GM12874 (cell line): Measurements from ENCODE around the gene TFAP2E.

Experiments used
- TF ChIP-seq, protein P1 (sequence below): IDR thresholded peaks from 2 replicates; pipeline ENCODE4 v1.5.1; 2011; ENCODE audit warnings: low read depth, mild to moderate bottlenecking, control low read depth, low read length, moderate library complexity; ENCODE audit not compliant: insufficient read depth

The TFAP2E gene

DNA sequence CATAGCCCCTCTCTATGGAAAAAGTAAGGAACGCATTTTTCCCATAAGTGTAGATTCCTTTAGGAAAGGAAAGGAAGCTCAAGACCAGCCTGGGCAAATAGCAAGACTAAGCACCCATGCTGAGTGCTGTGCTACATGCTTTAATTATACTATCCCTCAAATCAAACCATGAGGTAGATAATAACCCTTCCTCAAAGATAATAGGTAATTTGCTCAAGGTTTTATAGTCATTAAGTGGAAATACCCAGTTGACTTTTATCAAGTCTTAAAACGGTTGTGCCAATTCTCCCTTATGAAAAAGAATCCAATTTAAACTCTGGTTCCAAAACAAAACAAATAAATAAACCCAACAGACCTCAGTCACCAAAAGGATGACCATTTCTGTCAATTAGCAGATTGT lies 19.3 kb upstream of the TFAP2E start:
- TF ChIP-seq, protein P1, sequence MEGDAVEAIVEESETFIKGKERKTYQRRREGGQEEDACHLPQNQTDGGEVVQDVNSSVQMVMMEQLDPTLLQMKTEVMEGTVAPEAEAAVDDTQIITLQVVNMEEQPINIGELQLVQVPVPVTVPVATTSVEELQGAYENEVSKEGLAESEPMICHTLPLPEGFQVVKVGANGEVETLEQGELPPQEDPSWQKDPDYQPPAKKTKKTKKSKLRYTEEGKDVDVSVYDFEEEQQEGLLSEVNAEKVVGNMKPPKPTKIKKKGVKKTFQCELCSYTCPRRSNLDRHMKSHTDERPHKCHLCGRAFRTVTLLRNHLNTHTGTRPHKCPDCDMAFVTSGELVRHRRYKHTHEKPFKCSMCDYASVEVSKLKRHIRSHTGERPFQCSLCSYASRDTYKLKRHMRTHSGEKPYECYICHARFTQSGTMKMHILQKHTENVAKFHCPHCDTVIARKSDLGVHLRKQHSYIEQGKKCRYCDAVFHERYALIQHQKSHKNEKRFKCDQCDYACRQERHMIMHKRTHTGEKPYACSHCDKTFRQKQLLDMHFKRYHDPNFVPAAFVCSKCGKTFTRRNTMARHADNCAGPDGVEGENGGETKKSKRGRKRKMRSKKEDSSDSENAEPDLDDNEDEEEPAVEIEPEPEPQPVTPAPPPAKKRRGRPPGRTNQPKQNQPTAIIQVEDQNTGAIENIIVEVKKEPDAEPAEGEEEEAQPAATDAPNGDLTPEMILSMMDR: no peak

DNA sequence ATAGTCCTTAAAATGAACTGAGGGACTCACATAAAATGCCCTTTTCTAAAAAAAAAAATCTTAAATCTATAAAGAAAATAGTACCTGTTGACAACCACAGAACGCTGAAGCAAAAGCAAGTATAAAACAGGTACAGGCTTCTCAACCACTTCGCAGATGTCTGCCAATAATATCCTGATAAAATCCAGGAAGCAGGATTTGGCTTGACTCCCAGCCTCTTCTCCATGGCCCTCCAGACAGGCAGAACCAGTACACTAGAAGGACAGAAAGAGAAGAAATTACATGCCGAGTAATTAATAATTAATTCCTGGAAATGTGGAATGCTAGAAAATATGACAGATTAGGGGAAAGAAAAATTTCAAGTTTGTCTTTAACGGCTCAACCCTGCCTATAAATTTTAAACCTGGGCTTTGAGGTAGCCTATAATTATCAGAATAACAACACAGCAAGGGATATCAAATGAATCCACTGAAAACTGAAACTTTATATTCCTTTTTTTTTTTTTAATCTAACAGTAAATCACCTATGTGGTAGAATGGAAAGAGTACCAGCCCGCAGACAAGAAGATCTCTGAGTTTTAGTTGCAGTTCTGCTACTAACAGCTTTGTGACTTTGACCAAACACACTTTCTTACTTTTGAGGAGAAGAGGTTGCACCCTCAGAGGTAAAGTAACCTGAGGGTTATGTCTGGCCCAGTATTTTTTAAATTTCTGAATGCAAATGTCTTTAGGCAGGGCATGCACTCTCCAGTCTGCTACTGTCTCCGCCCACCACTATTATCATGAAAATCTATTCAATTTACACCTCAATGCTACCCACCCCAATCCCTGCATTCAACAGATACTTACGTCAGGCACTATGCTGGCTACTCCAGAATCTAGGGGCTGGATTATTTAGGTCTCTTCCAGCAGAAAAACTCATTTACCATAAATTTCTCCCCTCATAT lies 18.6 kb upstream of the TFAP2E start:
- TF ChIP-seq, protein P1: no peak

DNA sequence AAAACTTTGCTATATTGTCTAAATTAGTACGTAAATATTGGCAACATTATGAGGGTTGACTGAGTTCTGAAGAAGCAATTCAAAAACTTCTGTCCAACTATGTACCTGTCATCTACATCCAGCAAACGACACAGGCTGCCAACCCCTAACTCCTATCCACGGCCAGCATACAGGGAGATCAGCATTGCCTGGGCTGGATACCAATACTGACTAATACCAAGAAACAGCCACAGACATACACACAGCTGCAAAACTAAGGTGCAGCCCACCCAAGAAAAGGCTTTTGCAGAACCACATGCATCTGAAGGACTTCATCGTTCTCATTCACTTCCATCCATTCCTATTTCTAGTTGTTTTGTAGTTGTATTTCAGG lies 17.9 kb upstream of the TFAP2E start:
- TF ChIP-seq, protein P1: no peak

DNA sequence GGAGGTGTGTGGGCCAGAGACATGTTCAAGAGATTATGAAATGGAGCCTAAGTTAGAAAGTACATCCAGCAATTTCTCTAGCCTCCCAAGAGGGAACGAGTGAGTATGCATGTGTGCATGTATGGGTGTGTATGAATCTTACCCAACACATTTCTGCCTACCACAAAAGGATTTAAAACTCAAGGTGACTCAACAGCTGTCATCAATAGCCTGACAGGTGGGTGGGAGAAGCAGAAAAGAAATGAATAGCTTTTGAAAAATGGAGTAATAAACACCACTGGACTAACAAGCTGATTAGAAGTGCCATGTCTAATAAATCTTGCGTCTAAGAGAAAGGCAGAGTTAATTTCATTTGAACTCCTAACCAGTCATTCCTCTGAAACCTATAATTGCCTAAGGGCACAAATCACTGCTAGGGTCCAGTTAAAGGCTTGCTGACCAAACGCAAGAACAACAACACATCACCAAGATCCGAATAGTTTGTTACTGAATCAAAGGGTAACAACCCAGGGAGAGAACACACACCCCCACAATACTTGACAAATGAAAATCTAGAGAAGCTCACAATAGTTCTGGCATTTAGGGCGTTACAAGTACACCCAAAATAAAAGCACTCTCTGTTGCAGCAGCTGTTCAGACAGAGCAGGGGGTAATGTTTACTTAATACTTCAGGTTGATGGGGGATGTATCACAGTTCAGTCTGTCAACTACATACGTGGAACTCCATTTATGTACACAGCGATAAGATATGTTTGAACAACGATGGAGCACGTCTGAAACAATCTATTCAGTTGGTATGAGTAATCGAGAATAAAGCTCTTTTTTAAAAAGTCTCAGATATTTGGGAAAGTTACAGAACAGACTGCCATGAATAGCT lies 17.3 kb upstream of the TFAP2E start:
- TF ChIP-seq, protein P1: no peak

DNA sequence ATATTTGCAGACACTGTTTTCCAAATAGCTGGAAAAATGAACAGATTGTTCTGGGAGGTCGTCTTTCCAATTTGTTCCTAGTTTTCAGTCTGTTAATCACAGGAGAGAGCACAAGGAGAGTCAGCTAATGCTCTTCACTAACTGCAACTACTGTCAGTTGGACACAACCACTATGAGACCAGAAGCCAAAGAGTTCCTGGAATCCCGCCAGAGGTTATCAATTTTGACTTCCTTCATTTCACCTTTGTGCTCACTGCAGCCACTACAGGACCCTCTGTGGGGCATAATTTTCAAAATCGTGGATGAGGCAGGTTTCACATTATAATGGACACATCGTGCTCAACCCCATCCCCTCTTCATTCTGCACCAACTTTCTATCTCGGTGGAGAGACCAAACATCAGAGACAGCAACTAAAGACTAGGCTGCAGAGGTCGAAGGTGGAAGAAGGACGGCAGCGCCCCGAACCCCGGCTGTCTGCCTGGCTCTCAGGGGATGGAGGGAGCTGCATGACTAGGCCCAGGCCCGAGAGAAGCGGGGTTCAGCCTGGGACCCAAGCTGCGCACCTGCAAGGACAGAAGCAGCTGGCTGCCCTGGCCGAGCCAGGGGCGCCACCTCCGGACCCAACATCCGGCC lies 16.5 kb upstream of the TFAP2E start:
- TF ChIP-seq, protein P1: no peak

DNA sequence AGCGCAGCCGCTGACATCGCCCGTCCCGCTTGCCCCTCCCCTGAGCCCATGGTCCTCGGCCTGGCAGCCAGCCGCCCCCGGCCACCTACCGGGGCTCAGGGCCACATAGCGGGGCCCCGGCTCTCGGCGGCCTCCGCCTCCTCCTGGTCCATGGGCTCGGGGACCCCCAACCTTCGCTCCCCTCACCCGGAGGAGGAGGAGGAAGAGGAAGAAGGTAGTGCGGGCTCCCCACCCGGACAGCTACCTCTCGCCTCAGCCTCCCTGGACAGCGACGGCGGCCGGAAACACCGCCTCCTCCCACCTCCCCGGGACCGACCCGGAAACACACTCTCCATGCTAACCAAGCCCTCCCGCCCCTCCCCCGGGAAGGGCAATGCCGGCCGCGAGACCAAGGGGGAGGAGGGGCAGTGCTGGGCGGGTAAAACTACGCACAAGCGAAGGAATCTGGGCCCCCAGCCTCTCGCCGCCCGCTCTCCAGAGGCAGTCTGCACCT lies 15.9 kb upstream of the TFAP2E start, which contains the start of gene KIAA0319L:
TSS of gene KIAA0319L (minus strand) at position 286 of the 493 bp plus-strand sequence. CDS start 2,912 bp downstream, outside the sequence.
- TF ChIP-seq, protein P1: no peak
